OCI-LY3 (cell line): ENCODE measurements around the gene STK32C.

ENCODE experiments used
- H2AFZ ChIP-seq: fragments of 200-600, 300-600 bp; shearing (Covaris generic); 2 replicates; pipeline ENCODE4 v1.6.0; 2014; ENCODE audit warnings: antibody characterized with exemption, low read depth, low read length
- H3K27ac ChIP-seq: fragments of 200-600, 300-600 bp; sonication (generic); 2 replicates; pipeline ENCODE4 v1.5.1; 2014; ENCODE audit warnings: mild to moderate bottlenecking, low read length, moderate library complexity, mixed read lengths
- H3K27me3 ChIP-seq: fragments of 200-600, 300-600 bp; sonication (generic); 2 replicates; pipeline ENCODE4 v1.6.1; 2014; ENCODE audit warnings: low read depth, low read length, mixed read lengths
- H3K36me3 ChIP-seq: fragments of 200-600, 300-600 bp; sonication (generic); replicated peaks from 2 replicates; pipeline ENCODE3; 2014; ENCODE audit warnings: low read depth, low read length, mixed read lengths
- H3K4me1 ChIP-seq: fragments of 300-600, 200-600 bp; sonication (generic); 2 replicates; pipeline ENCODE4 v1.6.1; 2014; ENCODE audit warnings: low read length, mixed read lengths
- H3K4me2 ChIP-seq: fragments of 200-600, 300-600 bp; sonication (generic); 2 replicates; pipeline ENCODE4 v1.6.1; 2014; ENCODE audit warnings: low read length, mixed read lengths
- H3K4me3 ChIP-seq: fragments of 300-600, 200-600 bp; sonication (generic); 2 replicates; pipeline ENCODE4 v1.5.1; 2014; ENCODE audit warnings: antibody characterized with exemption, mild to moderate bottlenecking, low read length, moderate library complexity
- H3K79me2 ChIP-seq: fragments of 300-600, 200-600 bp; shearing (Covaris generic); 2 replicates; pipeline ENCODE4 v1.6.1; 2014; ENCODE audit warnings: mild to moderate bottlenecking, low read length, mixed read lengths
- H3K9ac ChIP-seq: fragments of 300-600, 200-600 bp; shearing (Covaris generic); 2 replicates; pipeline ENCODE4 v1.6.0; 2014; ENCODE audit warnings: mild to moderate bottlenecking, low read length, moderate library complexity
- H3K9me3 ChIP-seq: fragments of 200-600, 300-600 bp; shearing (Covaris generic); 2 replicates; pipeline ENCODE4 v1.6.1; 2014; ENCODE audit warnings: low read length, mixed read lengths; ENCODE audit not compliant: insufficient read depth
- H4K20me1 ChIP-seq: fragments of 200-600, 300-600 bp; sonication (generic); 2 replicates; pipeline ENCODE4 v1.6.1; 2016; ENCODE audit warnings: low read length, mixed read lengths; ENCODE audit not compliant: insufficient read depth
- CTCF ChIP-seq: fragments of 200-600, 300-600 bp; sonication (generic); IDR thresholded peaks from 2 replicates; pipeline ENCODE4 v1.5.1; 2014; ENCODE audit warnings: antibody characterized with exemption, low read length, low read depth
- EZH2phosphoT487 ChIP-seq: fragments of 200-600 bp; shearing (Covaris generic); IDR thresholded peaks from 2 replicates; pipeline ENCODE4 v1.6.1; 2018; ENCODE audit warnings: antibody characterized with exemption, mixed run types, low read depth

Gene STK32C

GRCh38 chr10:132213917-132214316 is 93.8 kb downstream of the STK32C start:
- no peak overlapping the region for H3K4me2 ChIP-seq
- H3K27me3 ChIP-seq: no peaks in the 10 kb centered on the region
- TF ChIP-seq EZH2phosphoT487 (no peak), CTCF (no peak)
- no peak overlapping the region for H3K27ac ChIP-seq
- H3K4me3 ChIP-seq: no peak overlapping the region
- H3K4me1 ChIP-seq: no peaks in the 10 kb centered on the region
- H2AFZ ChIP-seq: no peak overlapping the region
- no peaks in the 10 kb centered on the region for H4K20me1 ChIP-seq
- no peak overlapping the region for H3K9ac ChIP-seq
- no peaks in the 10 kb centered on the region for H3K36me3 ChIP-seq
- no peaks in the 10 kb centered on the region for H3K79me2 ChIP-seq
- no peaks in the 10 kb centered on the region for H3K9me3 ChIP-seq

GRCh38 chr10:132212816-132213215 is 94.9 kb downstream of the STK32C start:
- no peak overlapping the region for H3K9ac ChIP-seq
- H3K4me3 ChIP-seq: no peak overlapping the region
- H3K27me3 ChIP-seq: no peaks in the 10 kb centered on the region
- TF ChIP-seq CTCF (no peak), EZH2phosphoT487 (no peak)
- no peaks in the 10 kb centered on the region for H3K79me2 ChIP-seq
- H2AFZ ChIP-seq: no peak overlapping the region
- H3K27ac ChIP-seq: no peak overlapping the region
- no peaks in the 10 kb centered on the region for H3K36me3 ChIP-seq
- no peaks in the 10 kb centered on the region for H3K4me1 ChIP-seq
- H3K4me2 ChIP-seq: no peak overlapping the region
- H4K20me1 ChIP-seq: no peaks in the 10 kb centered on the region
- no peaks in the 10 kb centered on the region for H3K9me3 ChIP-seq

GRCh38 chr10:132211246-132211645 is 96.5 kb downstream of the STK32C start:
- H3K9me3 ChIP-seq: no peaks in the 10 kb centered on the region
- H3K9ac ChIP-seq: no peak overlapping the region
- no peaks in the 10 kb centered on the region for H3K27me3 ChIP-seq
- no peak overlapping the region for H3K4me2 ChIP-seq
- TF ChIP-seq EZH2phosphoT487: no peak
- no peak for TF ChIP-seq CTCF
- H3K79me2 ChIP-seq: no peaks in the 10 kb centered on the region
- no peak overlapping the region for H3K4me3 ChIP-seq
- H3K4me1 ChIP-seq: no peaks in the 10 kb centered on the region
- no peaks in the 10 kb centered on the region for H3K36me3 ChIP-seq
- no peak overlapping the region for H2AFZ ChIP-seq
- H4K20me1 ChIP-seq: no peaks in the 10 kb centered on the region
- H3K27ac ChIP-seq: no peak overlapping the region

GRCh38 chr10:132210766-132211165 is 97.0 kb downstream of the STK32C start:
- Histone ChIP-seq H3K27me3 (no peaks in the 10 kb centered on the region), H3K4me3 (no peak overlapping the region), H3K9me3 (no peaks in the 10 kb centered on the region), H3K4me2 (no peak overlapping the region), H3K36me3 (no peaks in the 10 kb centered on the region), H3K9ac (no peak overlapping the region), H3K79me2 (no peaks in the 10 kb centered on the region), H4K20me1 (no peaks in the 10 kb centered on the region), H3K4me1 (no peaks in the 10 kb centered on the region), H2AFZ (no peak overlapping the region), H3K27ac (no peak overlapping the region)
- TF ChIP-seq CTCF: no peak
- no peak for TF ChIP-seq EZH2phosphoT487
